ENCODE measurements around the gene PTPRR.

PTPRR gene

GRCh38 chr12:70794131-70794530 is 126.4 kb downstream of the PTPRR start:
- no peak for DNase-seq

DNA sequence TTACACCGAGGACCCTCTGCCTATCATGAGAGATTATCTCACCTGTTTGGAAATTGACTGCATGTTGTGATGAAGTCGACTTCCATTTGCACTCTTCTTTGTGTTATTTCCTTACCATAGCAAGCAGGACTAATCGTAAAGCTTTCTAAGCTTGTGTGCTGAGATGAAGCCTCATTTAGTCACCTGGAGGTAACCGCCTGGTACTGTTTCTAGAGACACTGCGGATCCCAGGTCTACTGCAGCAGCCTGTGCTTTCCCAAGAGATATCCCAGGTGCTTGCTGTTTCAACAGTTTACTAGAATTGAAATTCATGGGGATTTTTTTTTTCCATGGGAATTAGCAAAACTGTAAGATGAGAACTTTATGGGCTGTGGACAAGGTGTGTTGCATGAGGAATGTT is 131.8 kb downstream of the PTPRR start:
- no peak for DNase-seq

DNA sequence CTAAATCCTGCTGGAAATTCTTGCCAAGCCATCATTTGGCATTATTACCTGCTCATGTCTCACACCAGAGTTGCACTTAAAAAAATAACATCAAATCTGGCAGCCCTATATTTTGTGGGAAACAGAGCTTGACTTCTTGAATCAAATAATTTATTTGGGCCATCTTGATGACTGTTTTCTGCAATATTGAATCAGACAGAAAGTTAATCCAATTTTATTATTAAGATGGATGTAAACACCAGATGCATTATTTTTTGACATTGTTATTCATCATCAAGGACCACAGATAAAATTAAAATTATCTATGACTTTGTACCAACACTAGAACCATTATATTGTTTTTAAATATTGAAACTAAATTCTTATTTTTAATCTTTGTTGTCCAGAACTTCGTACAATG is 132.9 kb downstream of the PTPRR start:
- no peak for DNase-seq

GRCh38 chr12:70785896-70786295 is 134.6 kb downstream of the PTPRR start:
- DNase-seq, result no peak

GRCh38 chr12:70784042-70784668 is 136.4 kb downstream of the PTPRR start:
- no peak for DNase-seq

DNA sequence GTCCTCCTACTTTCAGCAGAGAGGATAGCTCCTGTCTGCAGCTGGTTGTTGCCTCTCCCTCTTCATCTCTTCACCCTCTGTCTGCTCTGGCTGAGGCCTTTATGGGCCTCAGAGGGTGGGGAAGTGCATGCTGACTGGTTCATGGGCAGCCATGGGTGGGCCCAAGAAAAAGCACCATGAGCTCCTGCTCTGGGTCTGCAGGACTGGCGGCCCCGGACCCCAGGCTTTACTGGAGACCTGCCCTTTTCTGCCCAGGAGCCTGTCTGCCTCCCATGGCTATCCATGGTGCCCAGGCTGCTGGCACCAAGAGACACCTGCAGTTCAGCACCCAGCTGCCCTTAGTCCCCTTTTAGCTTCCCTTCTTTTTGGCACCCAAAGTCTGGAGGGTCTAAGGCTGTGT is 137.1 kb downstream of the PTPRR start:
- no peak for DNase-seq

- DNase-seq, result no peak
These were observed 141.3 kb downstream of the PTPRR start for GRCh38 chr12:70779250-70779649.

DNA sequence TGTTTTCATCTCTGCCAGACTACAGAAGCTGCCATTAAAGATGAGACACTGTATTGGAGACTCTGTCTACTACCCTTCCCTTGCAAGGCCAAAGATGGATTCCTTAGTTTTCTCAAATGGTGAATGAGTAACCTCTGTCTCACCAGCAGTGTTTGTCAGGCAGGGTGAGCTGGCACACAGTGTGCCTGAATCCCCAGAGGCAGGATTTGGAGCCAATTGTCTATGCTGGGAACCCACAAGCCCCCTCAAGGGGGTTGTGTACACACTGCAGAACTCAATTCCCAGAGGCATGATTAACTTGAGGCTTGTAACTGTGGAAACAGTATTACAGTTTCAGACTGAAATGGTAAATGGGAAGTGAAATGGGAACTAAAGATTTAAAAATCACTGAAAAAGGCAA is 146.5 kb downstream of the PTPRR start:
- DNase-seq, result no peak

GRCh38 chr12:70772836-70773235 is 147.7 kb downstream of the PTPRR start:
- DNase-seq, result no peak

DNA sequence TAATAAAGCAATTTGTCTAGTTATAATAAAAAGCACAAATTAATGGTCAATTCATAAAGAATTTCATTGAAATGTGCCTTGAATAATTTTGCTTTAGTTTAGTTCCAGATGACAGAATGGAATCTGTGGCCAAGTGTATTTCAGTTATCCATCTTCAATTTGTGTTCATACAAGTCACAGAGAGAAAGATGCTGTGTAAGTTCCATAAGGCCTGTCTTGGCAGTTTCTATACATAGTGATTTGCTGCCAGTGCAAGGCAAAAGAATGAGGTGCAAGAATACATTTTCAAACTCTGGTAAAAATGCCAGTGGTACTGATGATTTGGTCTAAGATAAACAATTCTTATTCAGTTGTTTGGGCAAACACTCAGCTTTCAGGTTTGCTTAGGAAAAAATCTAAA is 149.0 kb downstream of the PTPRR start:
- no peak for DNase-seq

- no peak for DNase-seq
These were observed 156.9 kb downstream of the PTPRR start for GRCh38 chr12:70763666-70764065.

DNA sequence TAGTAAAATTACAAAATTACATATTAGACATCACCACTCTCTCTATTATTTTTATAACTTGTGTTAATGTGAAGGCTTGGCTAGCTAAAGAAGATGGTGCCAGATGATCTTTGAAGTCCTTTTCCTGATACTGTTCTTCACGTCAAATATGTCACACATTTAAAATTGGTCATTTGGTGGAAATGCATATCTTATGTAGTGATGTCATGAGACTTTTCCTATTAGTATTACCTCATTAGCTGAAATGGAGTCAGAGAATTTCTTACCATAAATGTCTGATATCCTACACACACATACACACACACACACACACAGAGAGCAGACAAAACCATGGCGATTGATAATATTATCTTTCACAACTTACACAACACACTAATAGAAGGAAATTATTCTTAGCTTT is 158.5 kb downstream of the PTPRR start:
- no peak for DNase-seq

GRCh38 chr12:70759161-70759918 is 161.2 kb downstream of the PTPRR start:
- DNase-seq, result no peak

GRCh38 chr12:70758494-70758845 is 162.1 kb downstream of the PTPRR start:
- DNase-seq, result no peak

GRCh38 chr12:70757830-70758493 is 162.6 kb downstream of the PTPRR start:
- no peak for DNase-seq

DNA sequence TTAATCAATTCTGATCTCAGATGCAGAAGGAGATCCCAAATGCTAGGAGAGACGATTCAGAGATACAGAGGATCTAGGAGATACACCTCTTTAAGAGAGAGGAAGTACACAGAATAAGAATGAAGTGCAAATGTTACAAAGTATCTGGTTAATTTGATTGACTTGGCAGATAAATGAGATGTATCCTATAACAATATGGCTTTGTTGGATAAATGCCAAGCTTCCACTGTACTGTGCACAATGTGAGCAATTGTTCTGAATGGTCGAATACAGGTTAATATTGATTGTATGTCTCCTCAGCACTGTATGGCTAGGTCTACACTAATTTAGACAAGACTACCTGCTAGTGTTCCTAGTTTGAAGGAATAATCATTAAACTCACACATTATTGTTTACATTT is 163.7 kb downstream of the PTPRR start:
- no peak for DNase-seq

GRCh38 chr12:70756118-70756517 is 164.4 kb downstream of the PTPRR start:
- DNase-seq, result no peak

DNA sequence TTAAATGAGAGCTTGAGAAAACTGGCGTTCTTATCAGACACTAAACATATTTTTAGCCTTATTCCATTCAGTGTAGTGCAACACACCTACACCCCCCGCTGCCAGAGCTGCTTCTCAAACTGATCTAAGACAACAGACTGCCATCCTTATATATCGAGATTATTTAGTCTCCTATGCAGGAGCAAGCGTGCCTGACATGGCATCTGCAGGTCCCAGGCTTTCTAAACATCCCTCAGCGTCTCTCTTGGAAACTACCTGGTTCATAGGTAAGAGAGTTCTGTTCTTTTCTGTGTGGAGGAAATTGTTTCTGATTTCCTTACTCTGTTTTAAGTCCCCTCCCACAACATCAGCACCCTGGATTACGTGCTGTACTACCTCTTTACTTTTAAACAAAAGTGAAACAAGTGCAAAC is 166.2 kb downstream of the PTPRR start:
- no peak for DNase-seq

DNA sequence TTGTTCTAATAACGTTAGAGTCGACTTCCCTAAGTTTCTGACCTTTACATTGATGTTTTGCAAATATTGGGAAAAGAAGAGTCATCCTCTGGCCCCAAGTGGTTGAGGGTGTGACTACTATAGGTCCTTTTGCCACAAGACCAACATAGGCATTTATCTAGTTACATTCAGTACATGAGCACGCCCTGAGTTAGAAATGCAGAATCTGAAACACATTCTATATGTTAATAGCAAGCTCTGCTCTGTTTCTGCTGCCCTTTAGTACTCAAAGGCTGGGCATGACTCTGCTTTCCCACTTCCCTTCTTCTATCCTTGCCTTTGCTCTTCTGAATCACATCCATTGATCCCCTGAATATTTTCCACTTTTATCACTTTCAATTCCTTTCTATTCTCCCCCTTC is 168.2 kb downstream of the PTPRR start:
- no peak for DNase-seq

DNA sequence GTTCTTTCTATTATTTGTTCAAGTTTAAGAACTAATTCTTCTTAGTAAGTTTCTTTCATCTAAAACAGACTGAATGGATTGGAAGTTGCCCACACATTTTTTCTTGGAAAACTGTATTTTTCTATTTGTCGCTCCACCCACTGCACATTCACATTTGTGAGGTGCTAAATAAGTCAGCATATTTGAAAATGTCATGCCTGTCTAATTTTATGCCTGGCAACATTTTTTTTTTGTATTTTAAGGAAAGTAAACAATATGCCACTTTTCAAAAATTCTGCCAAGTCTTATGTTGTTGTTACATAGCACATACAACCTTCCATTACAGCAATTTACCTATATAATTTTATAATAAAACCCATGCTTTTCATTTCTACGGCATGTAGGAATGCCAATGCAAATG is 170.6 kb downstream of the PTPRR start:
- DNase-seq, result no peak

GRCh38 chr12:70748809-70749208 is 171.7 kb downstream of the PTPRR start:
- DNase-seq, result no peak

DNA sequence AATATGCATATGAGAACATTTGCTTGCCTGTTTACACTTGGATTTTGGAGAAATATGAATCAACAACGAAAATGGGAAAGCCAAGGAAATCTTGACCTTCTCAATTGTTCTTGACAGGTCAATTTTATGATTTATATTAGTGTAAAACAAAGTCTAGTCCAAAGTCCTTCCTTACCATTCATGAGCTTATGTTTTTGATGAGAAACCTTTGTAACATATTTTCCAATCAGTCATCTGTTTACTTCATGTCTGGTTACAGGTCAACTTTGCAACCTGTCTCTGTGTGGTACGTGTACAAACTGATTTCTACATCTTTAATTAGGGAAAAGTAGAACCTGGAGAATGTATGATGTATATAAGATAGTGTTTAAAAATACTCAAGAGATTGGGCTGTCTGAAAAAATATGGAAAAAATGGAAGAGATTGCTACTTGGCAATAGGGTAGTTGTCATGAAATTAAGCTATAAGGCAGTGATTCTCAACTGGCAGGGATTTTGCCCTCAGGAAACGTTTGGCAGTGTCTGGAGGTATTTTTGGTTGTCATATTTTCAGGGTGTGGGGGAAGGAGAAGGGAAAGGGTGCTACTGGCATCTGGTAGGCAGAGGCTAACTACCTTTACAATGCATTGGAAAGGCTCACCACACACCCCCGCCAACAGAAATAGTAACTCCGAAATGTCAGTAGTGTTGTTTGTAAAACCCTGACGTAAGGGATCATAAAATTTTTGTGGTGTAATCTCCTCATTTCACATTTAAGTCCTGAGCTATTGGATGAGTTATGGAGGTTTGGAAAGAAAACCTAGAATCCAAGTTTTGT is 172.9 kb downstream of the PTPRR start:
- no peak for DNase-seq

GRCh38 chr12:70745048-70745447 is 175.5 kb downstream of the PTPRR start:
- no peak for DNase-seq

- DNase-seq, result no peak
These were observed 176.4 kb downstream of the PTPRR start for GRCh38 chr12:70744178-70744577.
